ENCODE results near the gene PARVB.

- TF ChIP-seq CTCF (IDR thresholded peaks at IDR 0.05) (no peak), POLR2A (IDR thresholded peaks at IDR 0.05) (no peak)
Observed at GRCh38 chr22:44199866-44200265, 175.8 kb downstream of the PARVB start.
